GM12878 (cell line): Measurements from ENCODE around the gene C10orf67. TPM values are rescaled to one million over a fixed set of nuclear protein-coding genes. Genes with fewer than 3 reads are reported as not detected.

Experiments
- ATAC-seq: fragments of 200-7000 bp; cut with Tn5 transposase; 3 replicates; pipeline ENCODE4 v1.9.1; 2020; ENCODE audit warnings: mild to moderate bottlenecking, moderate library complexity
- BruUV-seq: library from RNA; stranded (reverse); fragments of 400-500 nt; replicated peaks from 2 replicates; lab custom pipeline; 2021; lab: Mats Ljungman, UMichigan
- CTCF ChIA-PET: fragments of 300-600 bp; sonication (Branson Sonifier 250); formaldehyde crosslinking; extraction: SDS; loops from one replicate; lab custom pipeline; 2021; ENCODE audit warnings: inconsistent platforms; lab: Yijun Ruan, JAX
- POLR2A ChIA-PET: fragments of 350-600 bp; formaldehyde crosslinking; extraction: SDS; loops from one replicate; lab custom pipeline; 2021; ENCODE audit warnings: inconsistent platforms; lab: Charles Lee
- RAD21 ChIA-PET: fragments of 300-600 bp; sonication (Branson Sonifier 250); formaldehyde crosslinking; loops from one replicate; lab custom pipeline; 2023; ENCODE audit warnings: antibody characterized with exemption; ENCODE audit not compliant: unreplicated experiment; lab: Charles Lee
- SMC1A ChIA-PET: fragments of 300-600 bp; sonication (Branson Sonifier 250); formaldehyde crosslinking; loops from one replicate; lab custom pipeline; 2023; ENCODE audit not compliant: unreplicated experiment, uncharacterized antibody; lab: Charles Lee
- DNase-seq: peaks from one replicate; pipeline ENCODE4 v3.0.0-alpha.2; 2011; ENCODE audit warnings: low read depth, low spot score
- FAIRE-seq: peaks from 3 replicates; lab custom pipeline; 2011; peaks lifted over from hg19 to GRCh38; lab: Jason Lieb, UNC
- H2AFZ ChIP-seq: 2 replicates; pipeline ENCODE4 v1.6.0; 2011; ENCODE audit warnings: low read depth, low read length, control low read depth; ENCODE audit not compliant: control insufficient read depth
- H3K27ac ChIP-seq: 2 replicates; pipeline ENCODE4 v1.5.1; 2011; ENCODE audit warnings: control low read depth; ENCODE audit not compliant: control insufficient read depth, insufficient read depth
- H3K27me3 ChIP-seq, 2 experiments: replicated peaks in 1 of 2; 2 replicates each; pipeline versions ENCODE4 v1.6.0 to v1.6.1; 2011; ENCODE audit warnings: low read length in 1 of 2; ENCODE audit not compliant: control insufficient read depth in 2 of 2, insufficient read depth in 2 of 2
- H3K36me3 ChIP-seq, 2 experiments: 2 replicates each; pipeline ENCODE4 v1.5.1; 2011; ENCODE audit warnings: low read length in 1 of 2; ENCODE audit not compliant: control insufficient read depth in 2 of 2, insufficient read depth in 2 of 2
- H3K4me1 ChIP-seq: 2 replicates; pipeline ENCODE4 v1.6.1; 2011; ENCODE audit warnings: mild to moderate bottlenecking, low read length, moderate library complexity, mixed read lengths; ENCODE audit not compliant: control insufficient read depth, insufficient read depth
- H3K4me2 ChIP-seq: 2 replicates; pipeline ENCODE4 v1.6.0; 2011; ENCODE audit warnings: control low read depth; ENCODE audit not compliant: control insufficient read depth, insufficient read depth
- H3K4me3 ChIP-seq: fragments of 200-600 bp; sonication (generic); 2 replicates; pipeline ENCODE4 v1.5.1; 2016
- H3K79me2 ChIP-seq: 2 replicates; pipeline ENCODE4 v1.6.0; 2011; ENCODE audit warnings: low read length; ENCODE audit not compliant: control insufficient read depth, insufficient read depth
- H3K9ac ChIP-seq: 2 replicates; pipeline ENCODE4 v1.8.0; 2011; ENCODE audit warnings: low read length, control low read depth, mixed read lengths; ENCODE audit not compliant: control insufficient read depth, insufficient read depth
- H3K9me3 ChIP-seq: replicated peaks from 3 replicates; pipeline ENCODE4 v1.5.1; 2011; ENCODE audit warnings: mild to moderate bottlenecking, low read length; ENCODE audit not compliant: control insufficient read depth, insufficient read depth
- H4K20me1 ChIP-seq: 2 replicates; pipeline ENCODE4 v1.6.0; 2011; ENCODE audit not compliant: control insufficient read depth, insufficient read depth
- BMI1 ChIP-seq: fragments of 450-650 bp; IDR thresholded peaks from 2 replicates; pipeline ENCODE4 v1.6.1; 2016; ENCODE audit warnings: mild to moderate bottlenecking, moderate library complexity, borderline replicate concordance
- HDGF ChIP-seq: fragments of 450-650 bp; IDR thresholded peaks from 2 replicates; pipeline ENCODE4 v1.6.1; 2016; ENCODE audit warnings: antibody characterized with exemption
- MAX ChIP-seq: IDR thresholded peaks from 2 replicates; pipeline ENCODE4 v1.6.1; 2012; ENCODE audit warnings: low read depth, low read length, improper control_type of control experiment
- PAX8 ChIP-seq: fragments of 450-650 bp; IDR thresholded peaks from 2 replicates; pipeline ENCODE4 v1.6.1; 2017; ENCODE audit warnings: mild to moderate bottlenecking, moderate library complexity
- PML ChIP-seq: IDR thresholded peaks from 2 replicates; pipeline ENCODE4 v1.6.1; 2012; ENCODE audit warnings: low read length, inconsistent platforms
- RFX5 ChIP-seq: IDR thresholded peaks from 2 replicates; pipeline ENCODE4 v1.6.1; 2011; ENCODE audit warnings: low read depth, low read length, improper control_type of control experiment
- STAT1 ChIP-seq: fragments of 450-650 bp; conservative IDR thresholded peaks from 2 replicates; pipeline ENCODE4 v1.6.1; 2014; ENCODE audit warnings: antibody characterized with exemption, mild to moderate bottlenecking
- USF1 ChIP-seq: IDR thresholded peaks from 2 replicates; pipeline ENCODE4 v1.6.1; 2011; ENCODE audit warnings: borderline replicate concordance, low read depth, mild to moderate bottlenecking, moderate library complexity, mixed read lengths, low read length; ENCODE audit not compliant: insufficient read depth; ENCODE audit errors: extremely low read length
- ZZZ3 ChIP-seq: IDR thresholded peaks from 2 replicates; pipeline ENCODE4 v1.6.1; 2011; ENCODE audit warnings: low read depth; ENCODE audit not compliant: control insufficient read depth, insufficient read length
- WGBS: methylation state at CpG from one replicate; pipeline ENCODE4 v1.1.6; 2016; ENCODE audit warnings: low lambda C conversion rate; ENCODE audit not compliant: insufficient replicate concordance, insufficient coverage; ENCODE audit errors: missing lambda C conversion rate; 5-methylcytosine and 5-hydroxymethylcytosine counted together
- in situ Hi-C: fragments of 300-500 bp; cut with MboI; formaldehyde crosslinking; loops from 9 replicates; pipeline ENCODE4 v1.14.3; 2018; ENCODE audit warnings: mixed read lengths
- intact Hi-C: fragments of 100-400 bp; cut with micrococcal nuclease; formaldehyde crosslinking; loops from one replicate; pipeline ENCODE4 v1.14.2; 2022; ENCODE audit not compliant: unreplicated experiment
- polyA plus RNA-seq, 11 experiments: library from polyadenylated mRNA; depleted of rRNA in 4 of 11; unstranded in 6 of 11; stranded (reverse) in 5 of 11; fragments of >200 nt; fragmentation: Nextera tagmentation in 4 of 11; fragmentation: Illumina TruSeq in 1 of 11; extraction: Ambion mirVana in 4 of 11; extraction: Trizol in 1 of 11; gene quantifications; 1 replicate in 1 of 11; 2 replicates in 10 of 11; pipeline versions ENCODE4 v1.2.1 to v1.2.3, GENCODE V29; 2011 to 2016; ENCODE audit warnings: inconsistent platforms in 2 of 11, missing spikeins in 2 of 11, low read depth in 1 of 11
- total RNA-seq, 4 experiments: library from RNA; depleted of rRNA in 3 of 4; stranded (reverse); fragments of >200 nt in 3 of 4; fragmentation: Illumina TruSeq in 1 of 4; extraction: Trizol in 1 of 4; gene quantifications; 2 replicates each; pipeline versions ENCODE4 v1.2.1 to v1.2.3, GENCODE V29; 2013 to 2021
- TF ChIP-seq, protein P1 (sequence below): fragments of 450-650 bp; IDR thresholded peaks from 2 replicates; pipeline ENCODE4 v1.6.1; 2017; ENCODE audit warnings: low read depth, mild to moderate bottlenecking, moderate library complexity

Gene C10orf67
- total and polyA plus RNA-seq, 10 of the 15 experiments (the other 5 are each of a cell fraction or from before 2014, with no cell fraction given): 0.06 TPM; not detected in 9

DNA sequence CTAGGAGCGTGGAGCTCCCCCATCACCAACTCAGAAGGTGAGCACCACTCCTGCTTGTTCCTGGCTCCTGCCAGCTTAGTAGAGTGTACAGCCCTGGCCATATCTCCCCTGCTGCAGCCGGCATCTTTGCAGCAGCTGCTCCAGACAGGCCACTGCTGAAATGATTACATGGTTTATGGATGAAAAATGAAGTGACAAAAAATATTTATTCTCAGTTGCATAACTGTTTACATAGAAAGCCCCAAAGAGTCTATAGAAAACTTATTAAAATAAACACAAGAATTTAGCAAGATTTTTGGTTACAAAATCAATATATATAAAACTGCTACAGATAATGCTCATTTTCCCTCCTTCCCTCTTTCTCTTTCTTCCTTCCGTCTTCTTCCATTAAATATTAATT is 27.2 kb downstream of the C10orf67 start:
- POLR2A ChIA-PET: interaction anchor here (0.6 kb wide), 1 partner anchor 291 kb away, joined by 10 read pairs; no protein-coding TSS in a partner anchor
- no TSS peak for BruUV-seq
- CTCF ChIA-PET: interaction anchor here (3.2 kb wide), 1 partner anchor 213 kb away, joined by 36 read pairs; no protein-coding TSS in a partner anchor
- Histone ChIP-seq H3K4me1 (no peaks in the 10 kb centered on the region), H3K27me3 (no peaks in the 10 kb centered on the region; a peak in 1 of 4 replicates), H3K36me3 (no peaks in the 10 kb centered on the region), H3K4me2 (no peak overlapping the region), H3K9ac (no peak overlapping the region), H3K9me3 (no peaks in the 10 kb centered on the region; the same call in 2 of the 3 replicates), H3K27ac (no peak overlapping the region), H3K4me3 (no peak overlapping the region), H3K79me2 (no peaks in the 10 kb centered on the region), H4K20me1 (no peaks in the 10 kb centered on the region), H2AFZ (no peak overlapping the region)
- SMC1A ChIA-PET: no interaction called here
- 5% methylated on average over 3 of the region's 3 CpGs for WGBS
- ATAC-seq (no peak), FAIRE-seq (no peak), DNase-seq (no peak)
- RAD21 ChIA-PET: interaction anchor here (0.6 kb wide), 1 partner anchor 530 kb away, joined by 3 read pairs; no protein-coding TSS in a partner anchor
- in situ Hi-C loops (loop anchor here (5.0 kb wide), 2 partner anchors 215 to 380 kb away; no protein-coding TSS in a partner anchor), intact Hi-C loops (loop anchor here (10.0 kb wide), 1 partner anchor 877 kb away; no protein-coding TSS in a partner anchor)
- TF ChIP-seq HDGF (no peak), ZZZ3 (no peak), PAX8 (no peak), MAX (no peak), RFX5 (no peak), USF1 (no peak), STAT1 (no peak), BMI1 (no peak), PML (no peak)
- TF ChIP-seq, protein P1, sequence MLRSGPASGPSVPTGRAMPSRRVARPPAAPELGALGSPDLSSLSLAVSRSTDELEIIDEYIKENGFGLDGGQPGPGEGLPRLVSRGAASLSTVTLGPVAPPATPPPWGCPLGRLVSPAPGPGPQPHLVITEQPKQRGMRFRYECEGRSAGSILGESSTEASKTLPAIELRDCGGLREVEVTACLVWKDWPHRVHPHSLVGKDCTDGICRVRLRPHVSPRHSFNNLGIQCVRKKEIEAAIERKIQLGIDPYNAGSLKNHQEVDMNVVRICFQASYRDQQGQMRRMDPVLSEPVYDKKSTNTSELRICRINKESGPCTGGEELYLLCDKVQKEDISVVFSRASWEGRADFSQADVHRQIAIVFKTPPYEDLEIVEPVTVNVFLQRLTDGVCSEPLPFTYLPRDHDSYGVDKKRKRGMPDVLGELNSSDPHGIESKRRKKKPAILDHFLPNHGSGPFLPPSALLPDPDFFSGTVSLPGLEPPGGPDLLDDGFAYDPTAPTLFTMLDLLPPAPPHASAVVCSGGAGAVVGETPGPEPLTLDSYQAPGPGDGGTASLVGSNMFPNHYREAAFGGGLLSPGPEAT: no peak
